Measurements from ENCODE around the gene CDK5R2. TPM values are rescaled to one million over a fixed set of nuclear protein-coding genes. Genes with fewer than 3 reads are reported as not detected.

The CDK5R2 gene
- total RNA-seq, 4 donors from 2014 or later: not detected

- intact Hi-C loops (cut with DNase I; ENCODE audit: low total_unique reads): loop anchor here (10.0 kb wide), 1 partner anchor 305 kb away; no protein-coding TSS in a partner anchor
- ATAC-seq: no peak
- in situ Hi-C loops (cut with MboI; ENCODE audit: low sequenced_read_pairs in 4 of 4): no loop called here
- Histone ChIP-seq H3K36me3 (no peaks in the 10 kb centered on the region), H3K9me3 (no peaks in the 10 kb centered on the region), H3K4me3 (no peak overlapping the region), H3K4me1 (peaks cover 5 to 17% of the 10 kb centered on the region in 2 donors), H3K27me3 (peaks cover 96 to 99% (median 98%) of the 10 kb centered on the region in 3 donors), H3K27ac (no peak overlapping the region)
- no peak for DNase-seq
- TF ChIP-seq, protein P1, sequence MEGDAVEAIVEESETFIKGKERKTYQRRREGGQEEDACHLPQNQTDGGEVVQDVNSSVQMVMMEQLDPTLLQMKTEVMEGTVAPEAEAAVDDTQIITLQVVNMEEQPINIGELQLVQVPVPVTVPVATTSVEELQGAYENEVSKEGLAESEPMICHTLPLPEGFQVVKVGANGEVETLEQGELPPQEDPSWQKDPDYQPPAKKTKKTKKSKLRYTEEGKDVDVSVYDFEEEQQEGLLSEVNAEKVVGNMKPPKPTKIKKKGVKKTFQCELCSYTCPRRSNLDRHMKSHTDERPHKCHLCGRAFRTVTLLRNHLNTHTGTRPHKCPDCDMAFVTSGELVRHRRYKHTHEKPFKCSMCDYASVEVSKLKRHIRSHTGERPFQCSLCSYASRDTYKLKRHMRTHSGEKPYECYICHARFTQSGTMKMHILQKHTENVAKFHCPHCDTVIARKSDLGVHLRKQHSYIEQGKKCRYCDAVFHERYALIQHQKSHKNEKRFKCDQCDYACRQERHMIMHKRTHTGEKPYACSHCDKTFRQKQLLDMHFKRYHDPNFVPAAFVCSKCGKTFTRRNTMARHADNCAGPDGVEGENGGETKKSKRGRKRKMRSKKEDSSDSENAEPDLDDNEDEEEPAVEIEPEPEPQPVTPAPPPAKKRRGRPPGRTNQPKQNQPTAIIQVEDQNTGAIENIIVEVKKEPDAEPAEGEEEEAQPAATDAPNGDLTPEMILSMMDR (IDR thresholded peaks at IDR 0.05 in 4 of 5, conservative IDR thresholded peaks at IDR 0.05 in 1 of 5): no peak
- no peak for TF ChIP-seq POLR2A (IDR thresholded peaks at IDR 0.05)
Measured at GRCh38 chr2:218990052-218990451, 30.6 kb downstream of the CDK5R2 start.

GRCh38 chr2:218990612-218991011 lies 31.1 kb downstream of the CDK5R2 start:
- H3K27me3 ChIP-seq: peaks cover 97 to 99% (median 98%) of the 10 kb centered on the region in 3 donors
- H3K4me1 ChIP-seq: peaks cover 5 to 15% of the 10 kb centered on the region in 2 donors
- ATAC-seq: no peak
- no peak for TF ChIP-seq POLR2A (IDR thresholded peaks at IDR 0.05)
- TF ChIP-seq, protein P1 (IDR thresholded peaks at IDR 0.05 in 4 of 5, conservative IDR thresholded peaks at IDR 0.05 in 1 of 5): no peak
- no peak for DNase-seq
- no peak overlapping the region for H3K27ac ChIP-seq
- H3K36me3 ChIP-seq: no peaks in the 10 kb centered on the region
- H3K9me3 ChIP-seq: no peaks in the 10 kb centered on the region
- in situ Hi-C loops (cut with MboI; ENCODE audit: low sequenced_read_pairs in 4 of 4): no loop called here
- no peak overlapping the region for H3K4me3 ChIP-seq
- intact Hi-C loops (cut with DNase I; ENCODE audit: low total_unique reads): loop anchor here (10.0 kb wide), 1 partner anchor 304 kb away; no protein-coding TSS in a partner anchor

GRCh38 chr2:218991674-218992168 lies 32.3 kb downstream of the CDK5R2 start:
- H3K9me3 ChIP-seq: no peaks in the 10 kb centered on the region
- no peaks in the 10 kb centered on the region for H3K36me3 ChIP-seq
- DNase-seq: no peak
- no peak for ATAC-seq
- no peak for TF ChIP-seq POLR2A (IDR thresholded peaks at IDR 0.05)
- TF ChIP-seq, protein P1 (IDR thresholded peaks at IDR 0.05 in 4 of 5, conservative IDR thresholded peaks at IDR 0.05 in 1 of 5): no peak
- intact Hi-C loops (cut with DNase I; ENCODE audit: low total_unique reads) (loop anchor here (10.0 kb wide), 1 partner anchor 303 kb away; no protein-coding TSS in a partner anchor), in situ Hi-C loops (cut with MboI; ENCODE audit: low sequenced_read_pairs in 4 of 4) (no loop called here)
- no peak overlapping the region for H3K27ac ChIP-seq
- H3K4me3 ChIP-seq: no peak overlapping the region
- H3K4me1 ChIP-seq: peaks cover 10 to 18% of the 10 kb centered on the region in 2 donors
- peaks cover 90 to 96% (median 91%) of the 10 kb centered on the region in 3 donors for H3K27me3 ChIP-seq

DNA sequence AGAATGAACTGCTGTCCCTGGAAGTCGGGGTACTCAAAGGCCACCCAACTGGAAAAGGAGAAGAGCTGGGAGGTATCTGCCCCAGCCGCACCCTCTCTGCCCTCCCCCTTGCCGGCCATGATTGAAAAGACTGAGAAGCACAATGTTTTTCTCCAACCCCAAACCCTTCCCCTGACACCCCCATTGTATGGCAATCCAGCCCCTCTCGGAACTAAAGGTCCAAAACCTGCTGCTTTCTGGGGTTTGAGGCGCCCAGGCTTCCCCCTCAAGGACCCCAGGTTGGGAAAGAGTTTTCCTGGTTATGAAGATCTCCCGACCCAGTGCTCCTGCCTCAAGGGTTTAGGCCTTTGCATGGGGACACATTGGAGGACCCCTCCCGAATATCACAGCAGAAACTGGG lies 32.7 kb downstream of the CDK5R2 start:
- H3K27me3 ChIP-seq: peaks cover 85 to 92% (median 86%) of the 10 kb centered on the region in 3 donors
- intact Hi-C loops (cut with DNase I; ENCODE audit: low total_unique reads): loop anchor here (10.0 kb wide), 1 partner anchor 303 kb away; no protein-coding TSS in a partner anchor
- ATAC-seq (no peak), DNase-seq (no peak)
- TF ChIP-seq, protein P1 (IDR thresholded peaks at IDR 0.05 in 4 of 5, conservative IDR thresholded peaks at IDR 0.05 in 1 of 5): no peak
- no peak for TF ChIP-seq POLR2A (IDR thresholded peaks at IDR 0.05)
- H3K4me3 ChIP-seq: no peak overlapping the region
- no peaks in the 10 kb centered on the region for H3K9me3 ChIP-seq
- no peak overlapping the region for H3K27ac ChIP-seq
- peaks cover 10 to 18% of the 10 kb centered on the region in 2 donors for H3K4me1 ChIP-seq
- in situ Hi-C loops (cut with MboI; ENCODE audit: low sequenced_read_pairs in 4 of 4): no loop called here
- H3K36me3 ChIP-seq: no peaks in the 10 kb centered on the region
